ENCODE data around the gene FRAS1.

Gene FRAS1

GRCh38 chr4:78217557-78217956 is 160.4 kb downstream of the FRAS1 start:
- DNase-seq = no peak
- Histone ChIP-seq H3K36me3 (ENCODE audit: control insufficient read depth, insufficient read depth, low read length) (no peaks in the 10 kb centered on the region), H3K4me1 (ENCODE audit: control insufficient read depth, insufficient read depth, low read length, poor library complexity, severe bottlenecking) (no peaks in the 10 kb centered on the region), H3K4me3 (ENCODE audit: insufficient read depth, low read depth, low read length, poor library complexity, severe bottlenecking) (no peak overlapping the region), H3K27ac (ENCODE audit: insufficient read depth, low read length, poor library complexity, severe bottlenecking) (no peak overlapping the region), H3K9me3 (ENCODE audit: control insufficient read depth, low read length) (no peaks in the 10 kb centered on the region), H3K27me3 (replicated peaks; ENCODE audit: control insufficient read depth, insufficient read depth, low read length, poor library complexity, severe bottlenecking) (no peaks in the 10 kb centered on the region)

GRCh38 chr4:78218260-78218659 is 161.1 kb downstream of the FRAS1 start:
- no peak for DNase-seq
- Histone ChIP-seq H3K36me3 (ENCODE audit: control insufficient read depth, insufficient read depth, low read length) (no peaks in the 10 kb centered on the region), H3K27ac (ENCODE audit: insufficient read depth, low read length, poor library complexity, severe bottlenecking) (no peak overlapping the region), H3K4me3 (ENCODE audit: insufficient read depth, low read depth, low read length, poor library complexity, severe bottlenecking) (no peak overlapping the region), H3K4me1 (ENCODE audit: control insufficient read depth, insufficient read depth, low read length, poor library complexity, severe bottlenecking) (no peaks in the 10 kb centered on the region), H3K27me3 (replicated peaks; ENCODE audit: control insufficient read depth, insufficient read depth, low read length, poor library complexity, severe bottlenecking) (no peaks in the 10 kb centered on the region), H3K9me3 (ENCODE audit: control insufficient read depth, low read length) (no peaks in the 10 kb centered on the region)

GRCh38 chr4:78219825-78220224 is 162.7 kb downstream of the FRAS1 start:
- Histone ChIP-seq H3K4me1 (ENCODE audit: control insufficient read depth, insufficient read depth, low read length, poor library complexity, severe bottlenecking) (no peaks in the 10 kb centered on the region), H3K9me3 (ENCODE audit: control insufficient read depth, low read length) (no peaks in the 10 kb centered on the region), H3K36me3 (ENCODE audit: control insufficient read depth, insufficient read depth, low read length) (no peaks in the 10 kb centered on the region), H3K27ac (ENCODE audit: insufficient read depth, low read length, poor library complexity, severe bottlenecking) (no peak overlapping the region), H3K27me3 (replicated peaks; ENCODE audit: control insufficient read depth, insufficient read depth, low read length, poor library complexity, severe bottlenecking) (no peaks in the 10 kb centered on the region), H3K4me3 (ENCODE audit: insufficient read depth, low read depth, low read length, poor library complexity, severe bottlenecking) (no peak overlapping the region)
- no peak for DNase-seq

DNA sequence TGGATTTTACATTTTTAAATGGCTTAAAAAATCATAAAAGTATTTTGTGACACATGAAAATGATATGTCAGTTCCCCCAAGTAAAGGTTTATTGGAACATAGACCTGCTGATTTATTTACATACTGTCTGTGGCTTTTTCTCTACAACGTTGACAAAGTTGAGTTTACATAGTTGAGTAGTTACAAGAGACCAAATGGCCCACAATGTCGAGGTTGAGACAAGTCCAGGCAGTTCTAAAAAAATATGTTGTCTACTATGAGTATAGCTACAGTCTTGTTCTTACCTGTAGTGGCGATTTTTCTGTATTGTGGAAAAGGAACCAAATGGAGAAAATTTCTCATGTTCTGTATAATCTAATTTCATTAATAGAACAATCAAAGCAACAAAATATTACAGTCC is 163.2 kb downstream of the FRAS1 start:
- Histone ChIP-seq H3K27me3 (replicated peaks; ENCODE audit: control insufficient read depth, insufficient read depth, low read length, poor library complexity, severe bottlenecking) (no peaks in the 10 kb centered on the region), H3K36me3 (ENCODE audit: control insufficient read depth, insufficient read depth, low read length) (no peaks in the 10 kb centered on the region), H3K4me1 (ENCODE audit: control insufficient read depth, insufficient read depth, low read length, poor library complexity, severe bottlenecking) (no peaks in the 10 kb centered on the region), H3K4me3 (ENCODE audit: insufficient read depth, low read depth, low read length, poor library complexity, severe bottlenecking) (no peak overlapping the region), H3K9me3 (ENCODE audit: control insufficient read depth, low read length) (no peaks in the 10 kb centered on the region), H3K27ac (ENCODE audit: insufficient read depth, low read length, poor library complexity, severe bottlenecking) (no peak overlapping the region)
- no peak for DNase-seq

GRCh38 chr4:78222575-78223186 is 165.6 kb downstream of the FRAS1 start:
- Histone ChIP-seq H3K27ac (ENCODE audit: insufficient read depth, low read length, poor library complexity, severe bottlenecking) (no peak overlapping the region), H3K36me3 (ENCODE audit: control insufficient read depth, insufficient read depth, low read length) (no peaks in the 10 kb centered on the region), H3K4me3 (ENCODE audit: insufficient read depth, low read depth, low read length, poor library complexity, severe bottlenecking) (no peak overlapping the region), H3K4me1 (ENCODE audit: control insufficient read depth, insufficient read depth, low read length, poor library complexity, severe bottlenecking) (no peaks in the 10 kb centered on the region), H3K9me3 (ENCODE audit: control insufficient read depth, low read length) (no peaks in the 10 kb centered on the region), H3K27me3 (replicated peaks; ENCODE audit: control insufficient read depth, insufficient read depth, low read length, poor library complexity, severe bottlenecking) (no peaks in the 10 kb centered on the region)
- DNase-seq = no peak

DNA sequence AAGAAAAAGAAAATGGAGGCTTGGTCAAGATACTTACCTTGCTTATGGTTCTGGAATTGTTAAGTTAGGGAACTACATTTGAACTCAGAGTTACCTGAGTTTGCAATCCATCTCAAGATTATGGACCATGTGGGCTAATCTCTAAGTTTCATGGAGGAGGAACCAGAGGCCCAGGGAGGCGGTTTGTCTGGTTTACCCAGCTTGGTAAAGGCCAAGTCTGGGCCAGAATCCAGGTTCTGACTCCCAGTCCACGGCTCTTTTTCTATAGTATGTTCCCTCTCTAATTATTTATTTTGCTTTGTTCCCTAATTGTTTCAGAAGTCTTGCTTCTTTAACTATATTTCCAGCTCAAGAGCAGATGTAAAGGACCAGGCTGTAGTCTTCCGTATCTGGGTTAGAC is 168.1 kb downstream of the FRAS1 start:
- Histone ChIP-seq H3K4me1 (ENCODE audit: control insufficient read depth, insufficient read depth, low read length, poor library complexity, severe bottlenecking) (no peaks in the 10 kb centered on the region), H3K36me3 (ENCODE audit: control insufficient read depth, insufficient read depth, low read length) (no peaks in the 10 kb centered on the region), H3K27me3 (replicated peaks; ENCODE audit: control insufficient read depth, insufficient read depth, low read length, poor library complexity, severe bottlenecking) (no peaks in the 10 kb centered on the region), H3K4me3 (ENCODE audit: insufficient read depth, low read depth, low read length, poor library complexity, severe bottlenecking) (no peak overlapping the region), H3K27ac (ENCODE audit: insufficient read depth, low read length, poor library complexity, severe bottlenecking) (no peak overlapping the region), H3K9me3 (ENCODE audit: control insufficient read depth, low read length) (no peaks in the 10 kb centered on the region)
- no peak for DNase-seq

DNA sequence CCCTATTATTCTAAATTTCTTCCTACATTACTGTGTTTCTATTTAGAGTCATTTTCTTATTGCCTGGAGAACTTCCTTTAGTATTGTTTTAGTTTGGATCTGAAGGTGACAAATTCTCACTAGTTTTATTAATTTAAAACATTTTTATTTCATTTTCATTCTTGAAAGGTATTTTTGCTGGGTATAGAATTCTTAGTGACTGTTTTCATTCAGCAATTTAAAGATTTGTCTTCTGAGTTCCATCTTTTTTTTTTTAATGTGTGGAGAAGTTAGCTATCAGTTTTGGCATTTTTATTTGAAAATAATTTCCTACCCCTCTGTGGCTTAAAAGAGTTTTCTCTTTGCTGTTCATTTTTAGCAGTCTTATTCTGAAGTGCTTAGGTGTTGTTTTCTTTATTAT is 169.2 kb downstream of the FRAS1 start:
- H3K27me3 ChIP-seq (replicated peaks; ENCODE audit: control insufficient read depth, insufficient read depth, low read length, poor library complexity, severe bottlenecking) = no peaks in the 10 kb centered on the region
- no peak overlapping the region for H3K4me3 ChIP-seq (ENCODE audit: insufficient read depth, low read depth, low read length, poor library complexity, severe bottlenecking)
- H3K4me1 ChIP-seq (ENCODE audit: control insufficient read depth, insufficient read depth, low read length, poor library complexity, severe bottlenecking) = no peaks in the 10 kb centered on the region
- DNase-seq = no peak
- H3K9me3 ChIP-seq (ENCODE audit: control insufficient read depth, low read length) = no peaks in the 10 kb centered on the region
- H3K36me3 ChIP-seq (ENCODE audit: control insufficient read depth, insufficient read depth, low read length) = no peaks in the 10 kb centered on the region
- no peak overlapping the region for H3K27ac ChIP-seq (ENCODE audit: insufficient read depth, low read length, poor library complexity, severe bottlenecking)

- Histone ChIP-seq H3K9me3 (ENCODE audit: control insufficient read depth, low read length) (no peaks in the 10 kb centered on the region), H3K27me3 (replicated peaks; ENCODE audit: control insufficient read depth, insufficient read depth, low read length, poor library complexity, severe bottlenecking) (no peaks in the 10 kb centered on the region), H3K36me3 (ENCODE audit: control insufficient read depth, insufficient read depth, low read length) (no peaks in the 10 kb centered on the region), H3K4me1 (ENCODE audit: control insufficient read depth, insufficient read depth, low read length, poor library complexity, severe bottlenecking) (no peaks in the 10 kb centered on the region), H3K27ac (ENCODE audit: insufficient read depth, low read length, poor library complexity, severe bottlenecking) (no peak overlapping the region), H3K4me3 (ENCODE audit: insufficient read depth, low read depth, low read length, poor library complexity, severe bottlenecking) (no peak overlapping the region)
- DNase-seq = no peak
Measured at GRCh38 chr4:78227411-78228057, 170.4 kb downstream of the FRAS1 start.

DNA sequence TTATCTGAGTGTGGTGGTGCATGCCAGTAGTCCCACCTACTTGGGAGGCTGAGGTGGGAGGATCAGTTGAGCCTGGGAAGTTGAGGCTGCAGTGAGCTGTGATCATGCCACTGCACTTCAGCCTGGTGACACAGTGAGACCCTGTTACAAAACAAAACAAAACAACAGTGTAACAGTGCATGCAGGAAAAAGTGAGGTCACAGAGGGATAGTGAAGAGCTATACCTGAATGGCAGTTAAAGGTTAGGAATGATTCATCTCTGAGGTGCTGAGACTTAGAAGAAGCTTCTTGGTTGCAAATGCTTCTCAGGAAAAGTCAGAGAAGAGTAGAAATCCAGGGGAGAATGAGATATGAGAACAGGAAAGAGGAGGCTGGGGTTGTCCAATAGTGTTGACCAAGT is 178.7 kb downstream of the FRAS1 start:
- Histone ChIP-seq H3K27me3 (replicated peaks; ENCODE audit: control insufficient read depth, insufficient read depth, low read length, poor library complexity, severe bottlenecking) (no peaks in the 10 kb centered on the region), H3K9me3 (ENCODE audit: control insufficient read depth, low read length) (no peaks in the 10 kb centered on the region), H3K36me3 (ENCODE audit: control insufficient read depth, insufficient read depth, low read length) (no peaks in the 10 kb centered on the region), H3K4me1 (ENCODE audit: control insufficient read depth, insufficient read depth, low read length, poor library complexity, severe bottlenecking) (no peaks in the 10 kb centered on the region), H3K4me3 (ENCODE audit: insufficient read depth, low read depth, low read length, poor library complexity, severe bottlenecking) (no peak overlapping the region), H3K27ac (ENCODE audit: insufficient read depth, low read length, poor library complexity, severe bottlenecking) (no peak overlapping the region)
- no peak for DNase-seq

DNA sequence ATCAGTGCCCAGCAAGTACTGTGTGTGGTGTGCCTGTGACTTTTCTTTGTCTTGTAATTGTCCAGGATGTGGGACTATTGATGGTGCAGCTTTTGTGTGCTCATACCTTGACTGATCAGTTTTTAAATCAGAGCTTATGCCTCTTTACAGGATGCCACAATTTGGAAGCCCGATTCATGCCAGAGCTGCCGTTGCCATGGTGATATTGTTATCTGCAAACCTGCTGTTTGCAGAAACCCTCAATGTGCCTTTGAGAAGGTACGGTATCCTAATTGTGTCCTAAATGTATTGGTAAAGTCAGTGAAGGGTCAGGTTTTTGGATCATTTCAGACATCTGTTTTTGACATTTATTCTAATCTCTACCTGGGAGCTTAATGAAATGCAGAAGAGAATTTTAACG is 180.2 kb downstream of the FRAS1 start:
- no peak for DNase-seq
- H3K9me3 ChIP-seq (ENCODE audit: control insufficient read depth, low read length) = no peaks in the 10 kb centered on the region
- no peaks in the 10 kb centered on the region for H3K4me1 ChIP-seq (ENCODE audit: control insufficient read depth, insufficient read depth, low read length, poor library complexity, severe bottlenecking)
- no peak overlapping the region for H3K4me3 ChIP-seq (ENCODE audit: insufficient read depth, low read depth, low read length, poor library complexity, severe bottlenecking)
- no peaks in the 10 kb centered on the region for H3K27me3 ChIP-seq (replicated peaks; ENCODE audit: control insufficient read depth, insufficient read depth, low read length, poor library complexity, severe bottlenecking)
- H3K27ac ChIP-seq (ENCODE audit: insufficient read depth, low read length, poor library complexity, severe bottlenecking) = no peak overlapping the region
- H3K36me3 ChIP-seq (ENCODE audit: control insufficient read depth, insufficient read depth, low read length) = no peaks in the 10 kb centered on the region

Data from effector memory CD4-positive, alpha-beta T cell (primary cell).